Lung (tissue), 12 donors: ENCODE measurements around the gene KCNC3. TPM values are rescaled to one million over a fixed set of nuclear protein-coding genes. Genes with fewer than 3 reads are reported as not detected.

Experiments used
- ATAC-seq: fragments of 200-7000 bp; cut with Tn5 transposase; one replicate; pipeline ENCODE4 v1.9.1; 2020; ENCODE audit warnings: moderate number of reproducible peaks; ENCODE audit not compliant: insufficient read depth, low FRiP score
- DNase-seq, 3 donors: peaks; one replicate each; pipeline ENCODE4 v3.0.0-alpha.2; 2013 to 2017
- H3K27ac ChIP-seq, 2 donors: one replicate each; pipeline ENCODE4 v1.5.1; 2013; ENCODE audit warnings: mild to moderate bottlenecking in 2 of 2, moderate library complexity in 2 of 2, control low read depth in 1 of 2, inconsistent platforms in 1 of 2, low read depth in 1 of 2, low read length in 1 of 2
- H3K27me3 ChIP-seq, 3 donors: one replicate each; pipeline ENCODE4 v1.5.1; 2013; ENCODE audit warnings: low read length in 2 of 3; ENCODE audit not compliant: control insufficient read depth in 3 of 3, insufficient read depth in 3 of 3
- H3K36me3 ChIP-seq, 4 donors: one replicate each; pipeline ENCODE4 v1.5.1; 2013; ENCODE audit warnings: low read length in 4 of 4, mild to moderate bottlenecking in 1 of 4, moderate library complexity in 1 of 4; ENCODE audit not compliant: control insufficient read depth in 4 of 4, insufficient read depth in 4 of 4
- H3K4me1 ChIP-seq, 5 donors: one replicate each; pipeline ENCODE4 v1.5.1; 2013; ENCODE audit warnings: low read length in 5 of 5, mild to moderate bottlenecking in 2 of 5, moderate library complexity in 1 of 5; ENCODE audit not compliant: control insufficient read depth in 5 of 5, insufficient read depth in 5 of 5
- H3K4me3 ChIP-seq: one replicate; pipeline ENCODE4 v1.5.1; 2013; ENCODE audit warnings: mild to moderate bottlenecking, control low read depth, moderate library complexity
- H3K9ac ChIP-seq, 2 donors: one replicate each; pipeline ENCODE4 v1.5.1; 2013; ENCODE audit warnings: low read length in 2 of 2, control low read depth in 1 of 2; ENCODE audit not compliant: insufficient read depth in 1 of 2
- H3K9me3 ChIP-seq, 4 donors: one replicate each; pipeline ENCODE4 v1.5.1; 2013; ENCODE audit warnings: low read length in 3 of 4, mild to moderate bottlenecking in 1 of 4, moderate library complexity in 1 of 4; ENCODE audit not compliant: control insufficient read depth in 4 of 4, insufficient read depth in 3 of 4
- WGBS, 2 donors: extraction: QIAGEN DNeasy Blood & Tissue Kit; methylation state at CpG; one replicate each; pipeline ENCODE4 v1.1.7; 2013; 5-methylcytosine and 5-hydroxymethylcytosine counted together
- polyA plus RNA-seq, 2 donors: library from polyadenylated mRNA; stranded (reverse); fragments of 200-250 nt; gene quantifications; one replicate each; pipeline ENCODE4 v1.2.1, GENCODE V29; 2013
- total RNA-seq, 2 donors: library from RNA; depleted of rRNA in 1 of 2; stranded (reverse); fragments of >200 nt in 1 of 2; gene quantifications; one replicate each; pipeline ENCODE4 v1.2.1, GENCODE V29; 2014 to 2021
- TF ChIP-seq, protein P1 (sequence below): IDR thresholded peaks from 2 replicates; pipeline ENCODE4 v1.5.1; 2012; ENCODE audit warnings: mild to moderate bottlenecking; ENCODE audit errors: control extremely low read depth, extremely low read depth
- donor health status: control.
- donor health status: control.
- donor health status: Bipolar disorder and iron deficiency.
- donor health status: healthy.
- donor health status: DM: yes; HTN: yes; CAD: no.

Gene KCNC3
- total and polyA plus RNA-seq, 4 donors, result 2.6 to 13.2 (median 5.2) TPM

DNA sequence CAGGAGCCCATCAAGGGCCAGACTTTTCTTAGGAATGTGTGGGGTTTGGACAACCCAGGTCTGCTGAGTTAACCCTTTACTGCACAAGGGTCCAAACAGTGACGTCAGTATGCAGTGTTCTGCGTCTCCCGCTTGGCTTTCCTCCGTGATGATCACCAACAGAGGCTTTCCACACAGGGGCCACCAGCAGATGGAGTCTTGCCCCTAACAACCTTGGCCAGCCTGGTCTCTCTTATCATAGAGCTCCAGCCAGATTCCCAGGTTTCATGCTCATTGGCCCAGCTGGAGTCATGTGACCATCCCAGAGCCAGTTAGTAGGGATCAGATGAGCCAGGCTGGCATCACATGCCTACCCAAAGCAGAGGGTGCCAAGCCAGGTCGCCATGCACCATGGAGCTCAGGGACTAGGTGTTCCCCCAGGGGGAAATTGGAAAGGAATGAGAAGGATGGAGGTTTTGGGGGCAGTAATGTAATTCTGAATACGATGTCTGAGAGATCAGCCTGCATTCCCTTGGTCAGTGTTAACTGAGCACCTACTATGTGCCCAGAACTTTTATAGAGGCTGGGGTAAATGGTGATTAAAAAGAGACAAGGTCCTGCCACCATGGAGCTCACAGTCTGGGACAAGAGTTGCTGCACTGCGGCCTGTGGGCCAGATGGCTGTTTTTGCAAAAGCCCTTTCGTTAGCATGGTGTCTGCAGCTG is 64.5 kb downstream of the KCNC3 start:
- WGBS, 2 donors, result 87 to 88% methylated on average over 8 of the region's 8 CpGs
- Histone ChIP-seq H3K9ac (no peak overlapping the region), H3K27ac (no peak overlapping the region), H3K4me1 (no peaks in the 10 kb centered on the region), H3K4me3 (no peak overlapping the region), H3K27me3 (no peaks in the 10 kb centered on the region), H3K9me3 (peaks cover 0 to 3% (median 1%) of the 10 kb centered on the region in 4 donors), H3K36me3 (peaks cover 7 to 21% (median 11%) of the 10 kb centered on the region in 4 donors)
- TF ChIP-seq, protein P1, sequence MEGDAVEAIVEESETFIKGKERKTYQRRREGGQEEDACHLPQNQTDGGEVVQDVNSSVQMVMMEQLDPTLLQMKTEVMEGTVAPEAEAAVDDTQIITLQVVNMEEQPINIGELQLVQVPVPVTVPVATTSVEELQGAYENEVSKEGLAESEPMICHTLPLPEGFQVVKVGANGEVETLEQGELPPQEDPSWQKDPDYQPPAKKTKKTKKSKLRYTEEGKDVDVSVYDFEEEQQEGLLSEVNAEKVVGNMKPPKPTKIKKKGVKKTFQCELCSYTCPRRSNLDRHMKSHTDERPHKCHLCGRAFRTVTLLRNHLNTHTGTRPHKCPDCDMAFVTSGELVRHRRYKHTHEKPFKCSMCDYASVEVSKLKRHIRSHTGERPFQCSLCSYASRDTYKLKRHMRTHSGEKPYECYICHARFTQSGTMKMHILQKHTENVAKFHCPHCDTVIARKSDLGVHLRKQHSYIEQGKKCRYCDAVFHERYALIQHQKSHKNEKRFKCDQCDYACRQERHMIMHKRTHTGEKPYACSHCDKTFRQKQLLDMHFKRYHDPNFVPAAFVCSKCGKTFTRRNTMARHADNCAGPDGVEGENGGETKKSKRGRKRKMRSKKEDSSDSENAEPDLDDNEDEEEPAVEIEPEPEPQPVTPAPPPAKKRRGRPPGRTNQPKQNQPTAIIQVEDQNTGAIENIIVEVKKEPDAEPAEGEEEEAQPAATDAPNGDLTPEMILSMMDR, result no peak
- ATAC-seq (no peak), DNase-seq (no peak)

DNA sequence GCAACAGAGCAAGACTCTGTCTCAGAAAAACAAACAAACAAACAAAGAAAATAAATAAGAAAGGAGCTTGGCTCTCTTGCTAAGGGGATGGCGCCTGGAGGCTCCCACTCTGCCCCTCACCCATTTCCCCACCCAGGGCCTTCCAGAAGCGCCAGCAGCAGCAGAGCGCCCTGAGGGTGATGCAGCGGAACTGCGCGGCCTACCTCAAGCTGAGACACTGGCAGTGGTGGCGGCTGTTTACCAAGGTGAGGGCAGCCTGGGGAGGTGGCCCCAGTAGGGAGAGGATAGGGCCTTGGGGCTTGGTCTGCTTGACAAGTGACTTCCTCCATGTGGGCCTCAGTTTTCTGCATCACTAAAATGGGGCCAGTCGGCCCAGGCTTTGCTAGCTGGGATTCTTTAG is 66.0 kb downstream of the KCNC3 start:
- ATAC-seq (no peak), DNase-seq (no peak)
- no peak overlapping the region for H3K9ac ChIP-seq
- H3K9me3 ChIP-seq, result no peaks in the 10 kb centered on the region
- H3K4me3 ChIP-seq, result no peak overlapping the region
- TF ChIP-seq, protein P1, result no peak
- peaks cover 2 to 12% (median 7%) of the 10 kb centered on the region in 4 donors for H3K36me3 ChIP-seq
- WGBS, 2 donors, result 94 to 95% methylated on average over 8 of the region's 8 CpGs
- H3K27me3 ChIP-seq, result no peaks in the 10 kb centered on the region
- H3K4me1 ChIP-seq, result no peaks in the 10 kb centered on the region
- H3K27ac ChIP-seq, result no peak overlapping the region

Other genes starting within 250 kb of the KCNC3 start
- under 1 TPM in 1 of 2 donors, not detected in 1; 0.46 TPM for gene IZUMO2, start 166.1 kb downstream of the KCNC3 start, total RNA-seq
- gene IZUMO2, start 166.1 kb downstream of the KCNC3 start, polyA plus RNA-seq, result under 1 TPM in 1 of 2 donors, not detected in 1; 0.18 TPM
- gene MYH14, start 125.8 kb downstream of the KCNC3 start, total RNA-seq, result 100 to 1,000 TPM in 1 of 2 donors, 10 to 100 TPM in 1; 55.3 to 142 TPM
- 100 to 1,000 TPM in 1 of 2 donors, 10 to 100 TPM in 1; 48.3 to 159 TPM for gene MYH14, start 125.8 kb downstream of the KCNC3 start, polyA plus RNA-seq
- gene NAPSA, start 36.3 kb upstream of the KCNC3 start, total RNA-seq, result 1,000 to 10,000 TPM in 1 of 2 donors, 100 to 1,000 TPM in 1; 655 to 1,838 TPM
- gene NAPSA, start 36.3 kb upstream of the KCNC3 start, polyA plus RNA-seq, result 1,000 to 10,000 TPM; 1,027 to 2,584 TPM
- gene NR1H2, start 47.1 kb upstream of the KCNC3 start, total RNA-seq, result 10 to 100 TPM; 52.5 to 96.4 TPM
- 100 to 1,000 TPM; 103 to 114 TPM for gene NR1H2, start 47.1 kb upstream of the KCNC3 start, polyA plus RNA-seq
- gene POLD1, start 55.0 kb upstream of the KCNC3 start, total RNA-seq, result 10 to 100 TPM; 20.2 to 49.3 TPM
- 10 to 100 TPM; 28.7 to 55.1 TPM for gene POLD1, start 55.0 kb upstream of the KCNC3 start, polyA plus RNA-seq
- 10 to 100 TPM in 1 of 2 donors, under 1 TPM in 1; 0.31 to 10.5 TPM for gene SPIB, start 89.6 kb upstream of the KCNC3 start, total RNA-seq
- under 1 TPM; 0.22 to 0.98 TPM for gene SPIB, start 89.6 kb upstream of the KCNC3 start, polyA plus RNA-seq
- under 1 TPM; 0.21 to 0.91 TPM for gene MYBPC2, start 103.5 kb upstream of the KCNC3 start, total RNA-seq
- under 1 TPM; 0.04 to 0.55 TPM for gene MYBPC2, start 103.5 kb upstream of the KCNC3 start, polyA plus RNA-seq
- gene EMC10, start 147.1 kb upstream of the KCNC3 start, total RNA-seq, result 100 to 1,000 TPM in 1 of 2 donors, 10 to 100 TPM in 1; 62.2 to 165 TPM
- gene EMC10, start 147.1 kb upstream of the KCNC3 start, polyA plus RNA-seq, result 100 to 1,000 TPM; 133 to 140 TPM
- 1 to 10 TPM; 1.7 to 2.7 TPM for gene GARIN5A, start 147.5 kb upstream of the KCNC3 start, total RNA-seq
- gene GARIN5A, start 147.5 kb upstream of the KCNC3 start, polyA plus RNA-seq, result 1 to 10 TPM; 2.1 to 5.0 TPM
- 10 to 100 TPM in 1 of 2 donors, 1 to 10 TPM in 1; 9.8 to 66.9 TPM for gene JOSD2, start 181.8 kb upstream of the KCNC3 start, total RNA-seq
- 10 to 100 TPM; 60.2 to 76.8 TPM for gene JOSD2, start 181.8 kb upstream of the KCNC3 start, polyA plus RNA-seq
- gene ASPDH, start 184.5 kb upstream of the KCNC3 start, total RNA-seq, result not detected
- not detected for gene ASPDH, start 184.5 kb upstream of the KCNC3 start, polyA plus RNA-seq
- gene LRRC4B, start 239.1 kb upstream of the KCNC3 start, total RNA-seq, result 10 to 100 TPM in 1 of 2 donors, 1 to 10 TPM in 1; 2.5 to 10.8 TPM
- 1 to 10 TPM; 1.7 to 3.0 TPM for gene LRRC4B, start 239.1 kb upstream of the KCNC3 start, polyA plus RNA-seq